Stimulated activated CD4-positive, alpha-beta T cell treated with anti-CD3 and anti-CD28 coated beads, Interleukin-2, amount 100 ng/mL, for 48 hours (primary cell): Measurements from ENCODE around the gene BAX.

Experiments
- DNase-seq, 2 donors: peaks; one replicate each; pipeline ENCODE4 v3.0.0-alpha.2; 2020

BAX gene

GRCh38 chr19:48988860-48989259 is 34.2 kb downstream of the BAX start:
- DNase-seq: no peak

GRCh38 chr19:48989701-48990291 is 35.1 kb downstream of the BAX start:
- DNase-seq: no peak

GRCh38 chr19:48990400-48990799 is 35.7 kb downstream of the BAX start:
- no peak for DNase-seq

- DNase-seq: no peak
These were observed 36.4 kb downstream of the BAX start for GRCh38 chr19:48991011-48991609.

GRCh38 chr19:48991873-48992580 is 37.4 kb downstream of the BAX start:
- no peak for DNase-seq

- no peak for DNase-seq
These were observed 38.0 kb downstream of the BAX start for GRCh38 chr19:48992581-48993174.

GRCh38 chr19:48993175-48994034 is 38.7 kb downstream of the BAX start, which contains the start of the genes GYS1 and RUVBL2:
TSS of gene GYS1 (minus strand) at chr19:48993309. CDS start at chr19:48993112, 197 bp downstream.
TSS of gene RUVBL2 (plus strand) at chr19:48993887. CDS start at chr19:48993912, 25 bp downstream.
- peak; percentile 99 for DNase-seq

- no peak for DNase-seq
These were observed 39.3 kb downstream of the BAX start for GRCh38 chr19:48994035-48994386.

GRCh38 chr19:48997972-48998371 is 43.3 kb downstream of the BAX start:
- peak; percentile 54 to 59 for DNase-seq

GRCh38 chr19:48999481-49000325 is 45.0 kb downstream of the BAX start:
- peak; percentile 58 to 73 for DNase-seq

- DNase-seq: no peak
These were observed 49.5 kb downstream of the BAX start for GRCh38 chr19:49004133-49004532.

- no peak for DNase-seq
These were observed 50.4 kb downstream of the BAX start for GRCh38 chr19:49004964-49005614.

GRCh38 chr19:49006905-49007304 is 52.2 kb downstream of the BAX start:
- DNase-seq: no peak

- no peak for DNase-seq
These were observed 55.2 kb downstream of the BAX start for GRCh38 chr19:49009828-49010227.

GRCh38 chr19:49010453-49010852 is 55.8 kb downstream of the BAX start:
- DNase-seq: no peak

GRCh38 chr19:49011194-49011593 is 56.5 kb downstream of the BAX start:
- DNase-seq: no peak
